ENCODE measurements around the gene SPRYD4. TPM values are rescaled to one million over a fixed set of nuclear protein-coding genes. Genes with fewer than 3 reads are reported as not detected.
A peak's percentile ranks its signal among the peaks of the same experiment; 100 is the strongest.
"Not testable (repeated sequence)": the region's sequence is repeated elsewhere in the genome, so short reads cannot be mapped to it uniquely, and the experiment has no call there.

Gene SPRYD4
- polyA plus RNA-seq, 6 donors from 2014 or later = 0.59 to 2.6 (median 2.0) TPM

- DNase-seq = not testable (repeated sequence)
Measured at GRCh38 chr12:56514014-56514318, 45.6 kb downstream of the SPRYD4 start.

GRCh38 chr12:56517854-56518253 is 49.5 kb downstream of the SPRYD4 start:
- H3K4me1 Mint-ChIP-seq = peaks cover 15 to 25% (median 22%) of the 10 kb centered on the region in 3 donors
- no peaks in the 10 kb centered on the region for H3K36me3 Mint-ChIP-seq
- H3K27me3 Mint-ChIP-seq = peaks cover 0 to 7% (median 0%) of the 10 kb centered on the region in 3 donors
- no peaks in the 10 kb centered on the region for H3K9me3 Mint-ChIP-seq
- H3K4me3 Mint-ChIP-seq = no peak overlapping the region
- ATAC-seq (ENCODE audit: low read depth in 2 of 2) (no peak), DNase-seq (no peak)
- no peak overlapping the region for H3K27ac Mint-ChIP-seq

More at GRCh38 chr12:56514014-56514318, 45.6 kb downstream of the SPRYD4 start:
- H3K4me1 Mint-ChIP-seq; H3K9me3 Mint-ChIP-seq; ATAC-seq (ENCODE audit: low read depth in 2 of 2); H3K36me3 Mint-ChIP-seq; H3K4me3 Mint-ChIP-seq: not testable (repeated sequence)
- H3K27me3 Mint-ChIP-seq = peaks cover 5 to 25% (median 15%) of the 10 kb centered on the region in 3 donors
- H3K27ac Mint-ChIP-seq = peak overlapping the region in 1 of 6 donors; percentile 12

- peaks cover 0 to 7% (median 0%) of the 10 kb centered on the region in 3 donors for H3K27me3 Mint-ChIP-seq
- DNase-seq (no peak), ATAC-seq (ENCODE audit: low read depth in 2 of 2) (no peak)
- H3K36me3 Mint-ChIP-seq = no peaks in the 10 kb centered on the region
- no peak overlapping the region for H3K27ac Mint-ChIP-seq
- H3K4me3 Mint-ChIP-seq = no peak overlapping the region
- no peaks in the 10 kb centered on the region for H3K9me3 Mint-ChIP-seq
- peaks cover 14 to 28% (median 22%) of the 10 kb centered on the region in 3 donors for H3K4me1 Mint-ChIP-seq
Measured at GRCh38 chr12:56518570-56518969, 50.2 kb downstream of the SPRYD4 start.

- Mint-ChIP-seq H3K4me3 (no peak overlapping the region), H3K9me3 (no peaks in the 10 kb centered on the region), H3K27ac (peak overlapping the region in 1 of 6 donors; percentile 49), H3K36me3 (no peaks in the 10 kb centered on the region), H3K4me1 (peaks cover 11 to 24% (median 22%) of the 10 kb centered on the region in 3 donors), H3K27me3 (peaks cover 0 to 7% (median 0%) of the 10 kb centered on the region in 3 donors)
- DNase-seq (no peak), ATAC-seq (ENCODE audit: low read depth in 2 of 2) (no peak)
Measured at GRCh38 chr12:56520048-56520447, 51.7 kb downstream of the SPRYD4 start.

GRCh38 chr12:56520506-56520905 is 52.1 kb downstream of the SPRYD4 start:
- peak overlapping the region in 4 of 8 donors; percentile 36 to 67 (median 56) for H3K4me3 Mint-ChIP-seq
- H3K27me3 Mint-ChIP-seq = peaks cover 0 to 7% (median 0%) of the 10 kb centered on the region in 3 donors
- no peaks in the 10 kb centered on the region for H3K9me3 Mint-ChIP-seq
- H3K4me1 Mint-ChIP-seq = peaks cover 11 to 24% (median 22%) of the 10 kb centered on the region in 3 donors
- H3K27ac Mint-ChIP-seq = peak overlapping the region in 1 of 6 donors; percentile 35
- no peaks in the 10 kb centered on the region for H3K36me3 Mint-ChIP-seq
- DNase-seq (no peak), ATAC-seq (ENCODE audit: low read depth in 2 of 2) (no peak)

GRCh38 chr12:56521209-56521589 is 52.8 kb downstream of the SPRYD4 start:
- Mint-ChIP-seq H3K9me3 (no peaks in the 10 kb centered on the region), H3K27me3 (peaks cover 0 to 7% (median 0%) of the 10 kb centered on the region in 3 donors), H3K36me3 (no peaks in the 10 kb centered on the region), H3K4me1 (peaks cover 11 to 24% (median 22%) of the 10 kb centered on the region in 3 donors), H3K4me3 (peak overlapping the region; percentile 44 to 96 (median 90)), H3K27ac (peak overlapping the region in 3 of 6 donors; percentile 33 to 92 (median 76))
- DNase-seq (no peak), ATAC-seq (ENCODE audit: low read depth in 2 of 2) (peak; percentile 56 to 61)

- peak; percentile 97 for ATAC-seq (ENCODE audit: low read depth in 2 of 2)
- peaks cover 0 to 7% (median 0%) of the 10 kb centered on the region in 3 donors for H3K27me3 Mint-ChIP-seq
- peak within 1 kb of the TSS; percentile 33 to 94 (median 70) for H3K27ac Mint-ChIP-seq
- H3K9me3 Mint-ChIP-seq = no peaks in the 10 kb centered on the region
- peaks cover 11 to 24% (median 22%) of the 10 kb centered on the region in 3 donors for H3K4me1 Mint-ChIP-seq
- DNase-seq = peak; percentile 39
- peak within 1 kb of the TSS; percentile 67 to 97 (median 93) for H3K4me3 Mint-ChIP-seq
- H3K36me3 Mint-ChIP-seq = no peaks in the 10 kb centered on the region
Measured at GRCh38 chr12:56521590-56522371, 53.4 kb downstream of the SPRYD4 start, which contains the start of gene RBMS2. RBMS2 (plus strand) TSS chr12:56521820; CDS start chr12:56522024, 204 bp downstream.

- Mint-ChIP-seq H3K9me3 (no peaks in the 10 kb centered on the region), H3K4me3 (peak overlapping the region; percentile 67 to 97 (median 93)), H3K27me3 (peaks cover 0 to 7% (median 0%) of the 10 kb centered on the region in 3 donors), H3K36me3 (no peaks in the 10 kb centered on the region), H3K4me1 (peaks cover 11 to 24% (median 22%) of the 10 kb centered on the region in 3 donors), H3K27ac (peak overlapping the region in 5 of 6 donors; percentile 5 to 94 (median 76))
- ATAC-seq (ENCODE audit: low read depth in 2 of 2) (no peak), DNase-seq (no peak)
Measured at GRCh38 chr12:56522411-56523193, 54.2 kb downstream of the SPRYD4 start.

GRCh38 chr12:56528846-56529245 is 60.5 kb downstream of the SPRYD4 start:
- Mint-ChIP-seq H3K36me3 (no peaks in the 10 kb centered on the region), H3K9me3 (no peaks in the 10 kb centered on the region), H3K27me3 (no peaks in the 10 kb centered on the region), H3K27ac (no peak overlapping the region), H3K4me3 (no peak overlapping the region), H3K4me1 (no peaks in the 10 kb centered on the region)
- ATAC-seq (ENCODE audit: low read depth in 2 of 2) = no peak
- DNase-seq = no peak

Other genes starting within 250 kb of the SPRYD4 start
- 100 to 1,000 TPM in 5 of 6 donors, 10 to 100 TPM in 1; 95.2 to 136 (median 109) TPM for gene RNF41, start 246.7 kb upstream of the SPRYD4 start, polyA plus RNA-seq (ENCODE audit: low read depth in 6 of 6)
- 1 to 10 TPM in 5 of 6 donors, under 1 TPM in 1; 0.73 to 5.7 (median 3.9) TPM for gene NABP2, start 244.2 kb upstream of the SPRYD4 start, polyA plus RNA-seq (ENCODE audit: low read depth in 6 of 6)
- gene SLC39A5, start 238.5 kb upstream of the SPRYD4 start, polyA plus RNA-seq (ENCODE audit: low read depth in 6 of 6) = not detected
- gene ANKRD52, start 210.2 kb upstream of the SPRYD4 start, polyA plus RNA-seq (ENCODE audit: low read depth in 6 of 6) = 10 to 100 TPM in 3 of 6 donors, 1 to 10 TPM in 3; 2.3 to 13.2 (median 8.0) TPM
- 10 to 100 TPM in 5 of 6 donors, 1 to 10 TPM in 1; 9.5 to 16.6 (median 14.2) TPM for gene COQ10A, start 201.6 kb upstream of the SPRYD4 start, polyA plus RNA-seq (ENCODE audit: low read depth in 6 of 6)
- gene CS, start 168.2 kb upstream of the SPRYD4 start, polyA plus RNA-seq (ENCODE audit: low read depth in 6 of 6) = 10 to 100 TPM; 60.8 to 88.7 (median 72.1) TPM
- 100 to 1,000 TPM; 134 to 210 (median 152) TPM for gene CNPY2, start 152.6 kb upstream of the SPRYD4 start, polyA plus RNA-seq (ENCODE audit: low read depth in 6 of 6)
- gene PAN2, start 134.6 kb upstream of the SPRYD4 start, polyA plus RNA-seq (ENCODE audit: low read depth in 6 of 6) = 10 to 100 TPM in 5 of 6 donors, 1 to 10 TPM in 1; 10.0 to 15.3 (median 13.6) TPM
- 10 to 100 TPM in 4 of 6 donors, 1 to 10 TPM in 2; 8.0 to 15.6 (median 12.9) TPM for gene IL23A, start 129.7 kb upstream of the SPRYD4 start, polyA plus RNA-seq (ENCODE audit: low read depth in 6 of 6)
- 100 to 1,000 TPM; 119 to 150 (median 131) TPM for gene STAT2, start 108.5 kb upstream of the SPRYD4 start, polyA plus RNA-seq (ENCODE audit: low read depth in 6 of 6)
- not detected for gene APOF, start 105.7 kb upstream of the SPRYD4 start, polyA plus RNA-seq (ENCODE audit: low read depth in 6 of 6)
- 10 to 100 TPM; 16.8 to 30.5 (median 25.8) TPM for gene TIMELESS, start 19.2 kb upstream of the SPRYD4 start, polyA plus RNA-seq (ENCODE audit: low read depth in 6 of 6)
- not detected for gene MIP, start 13.9 kb upstream of the SPRYD4 start, polyA plus RNA-seq (ENCODE audit: low read depth in 6 of 6)
- 1 to 10 TPM in 3 of 6 donors, under 1 TPM in 2, not detected in 1; 0.95 to 1.9 (median 1.6) TPM for gene GLS2, start 19.6 kb downstream of the SPRYD4 start, polyA plus RNA-seq (ENCODE audit: low read depth in 6 of 6)
- 1 to 10 TPM in 1 of 6 donors, under 1 TPM in 5; 0.03 to 6.0 (median 0.54) TPM for gene RBMS2, start 53.2 kb downstream of the SPRYD4 start, polyA plus RNA-seq (ENCODE audit: low read depth in 6 of 6)
- 10 to 100 TPM; 17.3 to 56.0 (median 33.5) TPM for gene BAZ2A, start 161.7 kb downstream of the SPRYD4 start, polyA plus RNA-seq (ENCODE audit: low read depth in 6 of 6)
- gene ATP5F1B, start 177.4 kb downstream of the SPRYD4 start, polyA plus RNA-seq (ENCODE audit: low read depth in 6 of 6) = 1,000 to 10,000 TPM in 1 of 6 donors, 100 to 1,000 TPM in 5; 711 to 1,110 (median 809) TPM
- 100 to 1,000 TPM; 176 to 270 (median 203) TPM for gene PTGES3, start 219.7 kb downstream of the SPRYD4 start, polyA plus RNA-seq (ENCODE audit: low read depth in 6 of 6)